Right renal pelvis (tissue), 4 donors: ENCODE results near the gene FBXL20. TPM values are rescaled to one million over a fixed set of nuclear protein-coding genes. Genes with fewer than 3 reads are reported as not detected.
"Not testable (repeated sequence)": the region's sequence is repeated elsewhere in the genome, so short reads cannot be mapped to it uniquely, and the experiment has no call there.

Experiments used
- DNase-seq, 4 donors: peaks; one replicate each; pipeline ENCODE4 v3.0.0-alpha.2; 2013; ENCODE audit warnings: low read depth in 4 of 4, low spot score in 3 of 4, missing footprints in 1 of 4
- polyA plus RNA-seq, 4 donors: library from polyadenylated mRNA; unstranded; fragments of 120-200 nt; gene quantifications; one replicate each; pipeline ENCODE4 v1.2.1, GENCODE V29; 2013; ENCODE audit not compliant: insufficient read length in 4 of 4

The FBXL20 gene
- polyA plus RNA-seq, 4 donors: 12.7 to 14.8 (median 13.7) TPM

DNA sequence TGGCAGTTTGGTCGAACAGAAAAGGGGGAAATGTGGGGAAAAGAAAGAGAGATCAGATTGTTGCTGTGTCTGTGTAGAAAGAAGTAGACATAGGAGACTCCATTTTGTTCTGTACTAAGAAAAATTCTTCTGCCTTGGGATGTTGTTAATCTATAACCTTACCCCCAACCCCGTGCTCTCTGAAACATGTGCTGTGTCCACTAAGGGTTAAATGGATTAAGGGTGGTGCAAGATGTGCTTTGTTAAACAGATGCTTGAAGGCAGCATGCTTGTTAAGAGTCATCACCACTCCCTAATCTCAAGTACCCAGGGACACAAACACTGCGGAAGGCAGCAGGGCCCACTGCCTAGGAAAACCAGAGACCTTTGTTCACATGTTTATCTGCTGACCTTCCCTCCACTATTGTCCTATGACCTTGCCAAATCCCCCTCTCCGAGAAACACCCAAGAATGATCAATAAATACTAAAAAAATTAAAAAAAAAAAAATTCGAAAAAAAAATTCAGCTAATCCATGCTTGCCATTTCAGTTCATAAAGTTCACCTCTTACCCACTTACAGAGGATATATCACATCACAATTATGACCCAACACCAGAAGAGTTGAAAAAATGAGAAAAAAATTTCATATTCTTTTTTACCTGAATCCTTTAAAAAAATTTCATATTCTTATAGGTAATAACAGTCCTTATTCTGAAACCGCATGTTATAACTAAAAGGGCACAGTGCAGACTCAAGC is 67.2 kb downstream of the FBXL20 start:
- not testable (repeated sequence) for DNase-seq

DNA sequence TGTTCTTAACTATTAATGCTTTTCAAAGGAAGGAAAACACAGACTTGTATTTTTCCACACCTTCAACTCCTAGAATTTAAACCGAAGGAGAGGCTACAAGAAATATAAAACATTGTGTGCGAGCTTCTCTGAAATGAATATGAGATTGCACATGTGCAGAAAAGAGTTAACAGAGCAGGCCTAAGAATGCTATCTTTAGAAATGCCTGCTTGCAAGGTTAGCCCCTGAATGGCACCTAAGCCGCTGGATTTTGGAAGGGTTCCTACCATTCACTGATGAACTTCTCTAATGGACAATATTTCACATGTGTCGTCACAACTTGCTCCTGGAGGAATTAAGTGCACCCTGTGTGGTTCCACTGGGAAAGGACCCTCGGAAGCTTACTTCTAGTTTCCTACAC is 69.3 kb downstream of the FBXL20 start:
- DNase-seq: no peak

DNA sequence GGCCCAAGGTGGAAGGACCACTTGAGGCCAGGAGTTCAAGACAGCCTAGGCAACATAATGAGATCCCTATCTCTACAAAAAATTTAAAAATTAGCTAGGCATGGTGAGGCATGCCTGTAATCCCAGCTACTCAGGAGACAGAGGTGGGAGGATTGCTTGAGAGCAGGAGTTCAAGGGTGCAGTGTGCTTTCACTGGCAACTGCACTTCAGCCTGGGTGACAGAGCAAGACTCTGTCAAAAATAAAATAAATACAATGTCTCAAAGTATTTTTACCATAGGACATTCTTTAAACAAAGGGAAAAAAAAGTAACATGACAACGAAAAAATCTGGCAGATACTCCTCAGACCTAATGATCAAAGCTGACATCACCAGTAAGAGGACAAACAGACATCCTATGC is 72.6 kb downstream of the FBXL20 start:
- no peak for DNase-seq

DNA sequence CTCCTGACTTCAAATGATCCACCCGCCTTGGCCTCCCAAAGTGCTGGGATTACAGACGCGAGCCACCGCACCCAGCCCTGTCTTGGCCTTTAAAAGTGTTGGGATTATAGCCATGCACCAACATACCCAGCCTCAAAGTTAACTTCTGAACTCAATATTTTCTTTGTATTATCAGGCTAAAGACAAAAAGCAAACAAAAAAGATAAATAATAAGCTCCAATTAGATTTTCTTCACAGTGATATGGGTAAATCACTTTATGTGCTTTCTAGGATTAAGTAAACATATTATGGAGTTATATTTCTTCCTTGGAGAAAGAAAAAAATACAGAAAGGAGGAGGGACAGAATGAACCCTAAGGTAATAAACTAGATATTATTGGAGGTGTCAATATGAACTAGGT is 74.3 kb downstream of the FBXL20 start:
- DNase-seq: no peak

DNA sequence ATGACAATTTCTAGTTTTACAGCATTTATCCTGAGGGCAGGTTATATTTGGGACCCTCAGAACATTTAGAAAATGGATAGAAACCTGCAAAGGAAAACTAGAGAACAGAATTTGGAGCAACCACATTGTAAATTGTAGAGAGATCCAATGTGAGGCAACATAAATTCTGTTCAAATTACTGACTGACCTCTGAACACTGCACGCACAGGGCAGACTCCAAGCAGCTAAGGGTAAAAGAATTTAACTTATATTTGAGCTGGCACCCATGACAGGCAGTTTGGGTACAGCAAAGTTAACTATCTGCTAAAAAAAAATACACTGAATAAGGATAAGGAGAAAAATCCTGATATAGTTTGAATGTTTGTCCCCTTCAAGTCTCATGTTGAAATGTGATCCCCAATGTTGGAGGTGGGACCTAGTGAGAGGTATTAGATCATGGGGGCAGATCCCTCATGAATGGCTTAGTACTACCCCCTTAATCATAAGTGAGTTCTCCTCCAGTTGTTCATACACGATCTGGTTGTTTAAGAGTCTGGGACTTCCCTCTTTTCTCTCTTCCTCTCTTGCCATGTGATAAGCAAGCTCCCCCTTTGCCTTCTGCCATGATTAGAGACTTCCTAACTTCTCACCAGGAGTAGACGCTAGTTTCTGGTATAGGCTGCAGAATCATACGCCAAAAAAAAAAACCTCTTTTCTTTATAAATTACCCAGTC is 75.7 kb downstream of the FBXL20 start:
- DNase-seq: no peak

DNA sequence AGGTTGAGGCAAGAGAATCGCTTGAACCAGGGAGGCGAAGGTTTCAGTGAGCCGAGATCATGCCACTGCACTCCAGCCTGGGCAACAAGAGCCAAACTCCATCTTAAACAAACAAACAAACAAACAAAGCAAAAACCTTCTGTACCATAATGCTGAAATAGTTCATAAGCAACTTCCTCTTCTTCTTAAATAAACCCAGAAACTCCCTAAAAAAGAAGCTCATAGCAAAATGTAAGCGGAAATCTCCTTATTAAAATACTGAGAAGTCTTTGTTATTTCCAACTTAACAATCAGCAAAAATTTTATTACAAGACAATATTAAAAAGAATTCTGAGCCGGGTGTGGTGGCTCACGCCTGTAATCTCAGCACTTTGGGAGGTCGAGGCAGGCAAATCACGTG is 82.8 kb downstream of the FBXL20 start:
- no peak for DNase-seq

DNA sequence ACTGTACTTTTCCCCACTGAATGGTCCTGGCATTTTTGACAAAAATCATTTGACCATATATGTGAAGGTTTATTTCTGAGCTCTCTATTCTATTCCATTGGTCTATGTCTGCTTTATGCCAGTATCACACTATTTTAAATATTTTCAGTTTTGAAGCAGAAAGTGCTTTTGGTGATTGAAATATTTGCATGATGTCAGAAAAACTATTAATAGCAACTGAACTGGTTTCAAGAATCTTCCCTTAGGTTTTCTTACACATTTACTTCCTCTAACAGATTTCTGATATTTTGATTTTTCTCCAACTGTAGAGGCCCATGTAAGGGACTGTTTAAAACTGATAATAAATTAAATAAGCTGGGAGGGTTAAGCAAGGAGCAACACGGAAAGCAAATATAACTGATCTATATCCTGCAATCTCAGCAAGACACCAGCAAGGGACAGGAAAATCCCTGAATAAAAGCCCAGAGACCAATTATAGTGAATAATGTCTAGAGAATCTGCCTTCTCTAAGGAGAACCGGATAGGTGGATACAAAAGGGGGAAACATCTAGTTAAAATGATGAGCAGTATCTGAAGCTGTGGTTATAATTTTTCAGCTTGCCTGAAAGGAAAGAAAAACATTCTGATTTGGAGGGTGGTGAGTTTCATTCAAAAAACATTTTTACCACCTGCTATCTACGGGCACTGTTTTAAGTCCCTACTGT is 94.8 kb downstream of the FBXL20 start:
- DNase-seq: no peak

DNA sequence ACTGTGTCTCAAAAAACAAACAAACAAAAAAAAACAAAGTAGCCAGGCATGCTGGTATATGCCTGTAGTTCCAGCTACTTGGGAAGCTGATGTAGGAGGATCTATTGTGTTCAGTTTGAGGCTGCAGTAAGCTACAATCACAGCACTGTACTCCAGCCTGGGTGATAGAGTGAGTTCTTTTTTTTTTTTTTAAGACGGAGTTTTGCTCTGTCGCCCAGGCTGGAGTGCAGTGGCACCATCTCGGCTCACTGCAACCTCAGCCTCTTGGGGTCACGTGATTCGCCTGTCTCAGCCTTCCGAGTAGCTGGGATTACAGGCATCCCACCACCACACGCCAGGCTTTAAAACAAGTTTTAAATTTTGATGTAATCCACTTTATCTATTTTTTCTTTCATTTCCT is 95.4 kb downstream of the FBXL20 start:
- no peak for DNase-seq

DNA sequence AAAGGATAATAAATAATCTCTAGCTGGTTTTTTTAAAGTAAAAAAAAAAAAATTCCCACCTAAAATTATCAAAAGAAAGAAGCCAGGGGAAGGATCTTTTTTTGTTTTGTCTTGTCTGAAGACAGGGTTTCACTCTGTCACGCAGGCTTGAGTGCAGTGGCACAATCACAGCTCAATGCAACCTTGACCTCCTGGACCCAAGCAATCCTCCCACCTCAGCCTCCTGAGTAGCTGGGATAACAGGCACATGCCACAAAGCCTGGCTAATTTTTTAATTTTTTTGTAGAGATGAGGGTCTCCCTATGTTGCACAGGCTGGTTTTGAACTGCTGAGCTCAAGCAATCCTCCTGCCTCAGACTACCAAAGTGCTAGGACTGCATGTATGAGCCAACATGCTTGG is 97.2 kb downstream of the FBXL20 start:
- DNase-seq: no peak

DNA sequence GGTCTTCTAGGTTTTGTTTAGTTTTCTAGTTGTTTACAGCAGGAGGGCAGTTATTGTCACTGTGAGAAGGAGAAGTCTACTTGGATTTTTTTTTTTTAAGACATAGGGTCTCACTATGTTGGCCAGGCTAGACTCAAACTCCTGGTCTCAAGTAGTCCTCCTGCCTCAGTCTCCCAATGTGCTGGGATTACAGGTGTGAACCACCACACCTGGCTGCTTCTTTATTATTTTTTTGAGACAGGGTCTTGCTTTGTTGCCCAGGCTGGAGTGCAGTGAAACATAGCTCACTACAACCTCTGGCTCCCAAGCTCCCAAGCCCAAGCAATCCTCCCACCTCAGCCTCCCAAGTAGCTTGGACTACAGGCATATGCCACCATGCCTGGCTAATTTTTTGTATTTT is 107.4 kb downstream of the FBXL20 start:
- DNase-seq: no peak

DNA sequence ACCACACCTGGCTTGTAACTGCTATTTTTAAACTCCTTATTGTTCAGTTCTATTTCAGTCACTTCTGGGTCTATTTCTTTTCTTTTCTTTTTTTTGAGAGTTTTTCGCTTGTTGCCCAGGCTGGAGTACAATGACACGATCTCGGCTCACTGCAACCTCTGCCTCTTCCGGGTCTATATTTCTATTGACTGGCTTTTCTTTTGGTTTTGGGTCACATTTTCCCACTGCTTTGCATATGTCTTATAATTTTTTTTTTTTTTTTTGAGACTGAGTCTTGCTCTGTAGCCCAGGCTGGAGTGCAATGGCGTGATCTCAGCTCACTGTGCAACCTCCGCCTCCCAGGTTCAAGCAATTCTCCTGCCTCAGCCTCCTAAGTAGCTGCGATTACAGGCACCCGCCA is 108.9 kb downstream of the FBXL20 start:
- not testable (repeated sequence) for DNase-seq

DNA sequence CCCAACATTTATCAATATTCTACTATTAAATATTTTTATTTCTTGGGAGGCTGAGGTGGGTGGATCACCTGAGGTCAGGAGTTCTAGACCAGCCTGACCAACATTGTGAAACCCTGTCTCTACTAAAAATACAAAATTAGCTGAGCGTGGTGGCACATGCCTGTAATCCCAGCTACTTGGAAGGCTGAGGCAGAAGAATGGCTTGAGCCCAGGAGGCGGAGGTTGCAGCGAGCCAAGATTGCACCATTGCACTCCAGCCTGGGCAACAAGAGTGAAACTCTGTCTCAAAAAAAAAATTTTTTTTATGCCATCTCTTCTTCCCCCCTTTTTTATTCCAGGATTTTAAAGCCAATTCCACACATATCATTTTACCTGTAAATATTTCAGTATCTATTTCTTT is 114.9 kb downstream of the FBXL20 start:
- DNase-seq: not testable (repeated sequence)

DNA sequence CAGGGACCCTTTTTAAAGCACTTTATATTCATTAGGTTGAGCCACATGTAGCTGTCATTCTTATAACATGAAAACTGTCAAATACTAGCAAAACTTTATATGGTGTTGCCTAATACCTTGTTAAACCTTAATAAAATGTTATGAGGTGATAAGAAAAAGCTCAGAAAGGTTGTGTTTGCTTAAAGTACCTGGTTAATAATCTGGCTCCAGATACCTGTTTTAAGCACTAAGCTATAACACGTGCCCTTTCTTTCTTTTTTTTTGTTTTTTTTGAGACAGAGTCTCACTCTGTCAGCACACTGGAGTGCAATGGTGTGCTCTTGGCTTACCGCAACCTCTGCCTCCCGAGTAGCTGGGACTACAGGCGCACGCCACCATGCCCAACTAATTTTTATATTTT is 116.7 kb downstream of the FBXL20 start:
- no peak for DNase-seq

DNA sequence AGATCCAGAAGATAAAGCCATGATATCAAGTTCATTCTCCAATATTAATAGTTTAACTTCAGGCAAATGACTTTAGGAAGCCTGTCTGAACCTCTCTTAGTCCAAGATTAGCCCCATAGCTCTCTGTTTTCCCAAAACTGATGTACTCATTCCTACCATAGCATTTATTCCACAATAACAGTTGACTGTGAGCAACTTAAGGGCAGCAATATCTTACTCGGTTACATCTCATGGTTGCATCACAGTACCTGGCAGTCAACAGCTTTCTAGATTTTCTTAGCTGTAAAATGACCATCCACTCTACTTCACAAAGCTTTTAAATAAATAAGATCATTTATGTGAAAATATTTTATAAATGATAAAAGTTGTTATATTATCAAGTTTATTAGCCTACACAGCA is 117.5 kb downstream of the FBXL20 start:
- DNase-seq: no peak

DNA sequence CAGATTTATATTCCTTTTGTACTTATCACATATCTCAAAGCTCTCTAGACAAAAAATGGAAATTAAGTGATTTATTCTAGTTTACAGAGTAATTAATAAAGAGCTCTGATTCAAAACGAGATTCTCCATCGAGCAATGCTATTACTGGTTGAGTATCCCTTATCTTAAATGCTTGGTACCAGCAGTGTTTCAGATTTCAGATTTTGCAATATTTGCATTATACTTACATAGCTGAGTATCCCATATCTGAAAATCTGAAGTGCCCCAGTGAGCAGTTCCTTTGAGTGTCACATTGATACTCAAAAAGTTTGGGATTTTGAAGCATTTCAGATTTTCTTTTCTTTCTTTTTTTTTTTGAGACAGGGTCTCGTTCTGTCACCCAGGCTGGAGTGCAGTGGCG is 118.3 kb downstream of the FBXL20 start:
- DNase-seq: no peak

DNA sequence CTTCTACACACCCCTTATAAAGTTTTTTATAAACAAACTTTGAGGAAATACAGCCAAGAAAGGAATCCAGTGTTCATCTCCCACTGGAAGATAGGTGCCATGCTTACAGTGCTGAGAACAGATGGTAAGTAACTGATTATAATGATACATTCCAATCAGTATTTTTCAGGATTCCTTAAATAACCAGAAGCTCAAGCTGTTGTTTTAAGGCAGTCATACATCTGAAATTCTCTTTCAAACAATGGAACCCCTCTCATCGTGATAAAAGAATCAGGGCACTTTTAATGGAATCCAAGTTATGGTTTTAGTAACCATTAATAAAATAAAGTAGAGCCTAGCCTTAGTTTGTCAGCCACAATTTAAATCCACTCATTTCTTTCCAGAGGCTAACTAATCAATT is 119.6 kb downstream of the FBXL20 start:
- DNase-seq: no peak

DNA sequence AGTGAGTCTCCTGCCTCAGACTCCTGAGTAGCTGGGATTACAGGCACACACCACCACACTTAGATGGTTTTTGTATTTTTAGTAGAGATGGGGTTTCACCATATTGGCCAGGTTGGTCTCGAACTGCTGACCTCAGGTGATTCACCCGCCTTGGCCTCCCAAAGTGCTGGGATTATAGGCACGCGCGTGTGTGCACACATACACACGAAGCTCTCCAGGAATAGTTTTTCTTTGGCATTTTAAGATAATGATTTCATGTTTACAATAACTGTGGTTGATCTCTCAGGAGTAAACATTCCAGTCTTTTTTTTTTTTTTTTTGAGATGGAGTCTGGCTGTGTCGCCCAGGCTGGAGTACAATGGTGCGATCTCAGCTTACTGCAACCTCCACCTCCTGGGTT is 123.2 kb downstream of the FBXL20 start:
- not testable (repeated sequence) for DNase-seq

DNA sequence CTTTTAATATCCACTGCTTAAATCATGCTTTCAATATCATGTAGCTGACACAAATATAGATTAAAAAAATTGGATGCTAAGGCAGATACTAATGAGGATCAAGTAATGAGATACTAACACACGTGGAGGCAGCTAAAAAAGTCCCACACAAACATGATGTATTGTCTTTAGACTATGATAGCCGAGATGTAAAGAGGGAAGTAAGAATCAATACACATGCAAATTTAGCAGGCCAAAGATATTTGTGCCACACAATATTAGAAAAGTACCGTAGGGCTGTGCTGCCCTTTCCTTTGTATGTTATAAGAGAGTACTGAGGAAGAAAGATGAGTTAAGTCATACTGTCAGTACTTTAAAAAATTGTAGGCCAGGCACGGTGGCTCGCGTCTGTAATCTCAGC is 124.3 kb downstream of the FBXL20 start:
- DNase-seq: no peak

DNA sequence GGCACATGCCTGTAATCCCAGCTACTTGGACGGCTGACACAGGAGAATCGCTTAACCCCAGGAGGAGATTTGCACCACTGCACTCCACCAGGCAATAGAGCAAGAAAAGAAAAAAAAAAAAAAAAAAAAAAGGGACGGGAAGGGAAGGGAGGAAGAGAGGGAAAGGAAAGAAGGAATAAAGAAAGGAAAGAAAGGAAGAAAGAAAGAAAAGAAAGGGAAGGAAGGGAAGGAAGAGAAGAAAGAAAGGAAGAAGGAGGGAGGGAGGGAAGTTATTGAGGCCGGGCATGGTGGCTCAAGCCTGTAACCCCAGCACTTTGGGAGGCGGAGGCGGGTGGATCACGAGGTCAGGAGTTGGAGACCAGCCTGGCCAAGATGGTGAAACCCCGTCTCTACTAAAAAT is 125.3 kb downstream of the FBXL20 start:
- DNase-seq: no peak

DNA sequence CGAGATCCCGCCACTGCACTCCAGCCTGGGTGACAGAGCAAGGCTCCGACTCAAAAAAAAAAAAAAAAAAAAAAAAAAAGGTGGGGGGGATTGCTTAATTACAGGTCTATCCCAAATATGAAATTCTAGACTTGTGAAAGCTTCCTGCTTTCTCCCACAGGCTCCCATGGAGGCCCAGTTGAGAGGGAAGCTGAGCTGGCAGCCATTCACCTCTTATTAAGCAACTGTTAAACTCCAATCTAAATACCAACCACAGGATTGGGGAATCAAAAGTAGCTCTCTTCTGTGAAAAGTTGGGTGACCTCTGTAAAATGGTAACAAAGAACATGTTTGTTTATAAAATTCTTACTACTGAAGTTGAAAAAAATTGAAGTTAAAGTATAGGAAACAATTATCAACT is 129.9 kb downstream of the FBXL20 start:
- no peak for DNase-seq

DNA sequence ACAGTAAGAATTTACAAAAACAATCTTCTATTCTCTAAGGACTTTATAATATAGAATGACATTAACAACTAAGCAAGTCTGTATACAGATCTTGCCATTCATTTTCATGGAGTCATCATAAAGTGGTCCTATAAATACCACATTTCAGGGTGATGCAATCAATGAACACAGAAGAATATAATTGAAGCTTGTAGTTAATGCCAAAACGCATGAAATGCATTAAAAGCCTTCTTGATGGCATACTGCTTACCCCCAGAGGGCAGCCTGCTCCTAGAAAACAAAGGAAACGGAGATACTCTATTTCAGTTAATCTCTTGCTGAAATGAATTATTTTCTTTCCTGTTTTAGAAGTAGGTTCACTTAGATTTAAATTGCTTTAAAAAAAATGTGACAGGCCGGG is 130.5 kb downstream of the FBXL20 start:
- DNase-seq: no peak

DNA sequence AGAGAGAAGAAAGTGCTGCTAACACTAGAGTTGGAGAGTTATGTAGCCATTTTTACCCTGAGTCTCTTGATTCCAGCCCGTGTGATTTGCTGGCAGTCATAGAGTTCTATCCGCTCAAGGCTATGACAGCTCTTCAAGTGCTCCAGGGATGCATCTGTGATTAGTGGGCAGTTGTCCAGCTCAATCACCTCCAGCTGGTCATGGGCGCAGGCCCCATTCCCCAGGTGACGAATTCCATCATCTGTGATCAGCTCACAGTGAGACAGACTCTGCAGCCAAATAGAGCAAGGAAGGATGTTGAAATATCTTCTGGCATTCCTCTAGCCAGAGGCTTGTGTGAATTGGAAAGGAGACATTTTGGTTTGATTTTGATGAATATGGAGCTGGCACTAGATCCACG is 137.3 kb downstream of the FBXL20 start:
- DNase-seq: no peak
